ENCODE data around the gene DDX60. TPM values are rescaled to one million over a fixed set of nuclear protein-coding genes. Genes with fewer than 3 reads are reported as not detected.

Gene DDX60
- total and polyA plus RNA-seq, 2 donors (not counting 3 experiments of a cell fraction or from before 2014, with no cell fraction given), result 3.8 to 9.3 TPM

GRCh38 chr4:168269896-168270295, 48.7 kb downstream of the DDX60 start:
- dilution Hi-C loops (cut with MboI; ENCODE audit: extremely low pct_ligation_motif_present, low sequenced_read_pairs) (no loop called here), intact Hi-C loops (cut with micrococcal nuclease) (no loop called here)
- peak; percentile 2 for DNase-seq (ENCODE audit: low read depth, low spot score)
- no peak for TF ChIP-seq JUN (IDR thresholded peaks at IDR 0.05; ENCODE audit: borderline replicate concordance, insufficient read depth, insufficient read length, low read depth)
- no peak for TF ChIP-seq GATA2 (IDR thresholded peaks at IDR 0.05; ENCODE audit: insufficient read depth, insufficient read length, low read depth, low read length)
- TF ChIP-seq MYC (IDR thresholded peaks at IDR 0.05; ENCODE audit: low read depth, low read length), result no peak
- no peak for TF ChIP-seq POLR2AphosphoS5 (IDR thresholded peaks at IDR 0.05; ENCODE audit: insufficient read depth, low read depth, low read length)
- ChIA-PET POLR2A (no interaction called here), CTCF (no interaction called here)
- Histone ChIP-seq H3K4me3 (replicated peaks in 1 of 3; ENCODE audit: insufficient read depth in 1 of 3, low read depth in 1 of 3, low read length in 3 of 3) (no peak overlapping the region), H3K27ac (ENCODE audit: insufficient read depth, low read depth, low read length) (no peak overlapping the region), H3K9ac (replicated peaks; ENCODE audit: extremely low read depth, insufficient read depth, low read length) (no peak overlapping the region), H4K20me1 (replicated peaks; ENCODE audit: control insufficient read depth, extremely low read depth, insufficient read depth, low read length) (no peaks in the 10 kb centered on the region), H3K9me1 (replicated peaks; ENCODE audit: control insufficient read depth, extremely low read depth, insufficient read depth, low read length) (no peaks in the 10 kb centered on the region), H3K36me3 (ENCODE audit: control insufficient read depth in 2 of 2, extremely low read depth in 1 of 2, insufficient read depth in 2 of 2, low read length in 2 of 2) (no peaks in the 10 kb centered on the region), H3K79me2 (ENCODE audit: control insufficient read depth, insufficient read depth, low read length) (no peaks in the 10 kb centered on the region), H3K9me3 (replicated peaks; ENCODE audit: control insufficient read depth, insufficient read depth, low read length) (no peaks in the 10 kb centered on the region), H2AFZ (ENCODE audit: low read depth, low read length) (no peak overlapping the region), H3K27me3 (ENCODE audit: control insufficient read depth in 2 of 2, insufficient read depth in 2 of 2, low read length in 2 of 2) (no peaks in the 10 kb centered on the region), H3K4me2 (ENCODE audit: insufficient read depth, low read length) (no peak overlapping the region), H3K4me1 (ENCODE audit: control insufficient read depth, extremely low read depth, insufficient read depth, low read length) (no peaks in the 10 kb centered on the region)
- no peak for FAIRE-seq
- no TSS peak for BruUV-seq (replicated peaks)

GRCh38 chr4:168265327-168265726, 53.2 kb downstream of the DDX60 start:
- FAIRE-seq (no peak), DNase-seq (ENCODE audit: low read depth, low spot score) (no peak)
- no peaks in the 10 kb centered on the region for H3K27me3 ChIP-seq (ENCODE audit: control insufficient read depth in 2 of 2, insufficient read depth in 2 of 2, low read length in 2 of 2)
- ChIA-PET CTCF (interaction anchor here (0.9 kb wide), 1 partner anchor 9 kb away, joined by 3 read pairs; no protein-coding TSS in a partner anchor), POLR2A (no interaction called here)
- dilution Hi-C loops (cut with MboI; ENCODE audit: extremely low pct_ligation_motif_present, low sequenced_read_pairs) (no loop called here), intact Hi-C loops (cut with micrococcal nuclease) (no loop called here)
- H3K4me3 ChIP-seq (replicated peaks in 1 of 3; ENCODE audit: insufficient read depth in 1 of 3, low read depth in 1 of 3, low read length in 3 of 3), result no peak overlapping the region
- no peak overlapping the region for H3K27ac ChIP-seq (ENCODE audit: insufficient read depth, low read depth, low read length)
- H3K4me1 ChIP-seq (ENCODE audit: control insufficient read depth, extremely low read depth, insufficient read depth, low read length), result no peaks in the 10 kb centered on the region
- no peak overlapping the region for H3K9ac ChIP-seq (replicated peaks; ENCODE audit: extremely low read depth, insufficient read depth, low read length)
- no peaks in the 10 kb centered on the region for H3K9me3 ChIP-seq (replicated peaks; ENCODE audit: control insufficient read depth, insufficient read depth, low read length)
- H3K36me3 ChIP-seq (ENCODE audit: control insufficient read depth in 2 of 2, extremely low read depth in 1 of 2, insufficient read depth in 2 of 2, low read length in 2 of 2), result peaks cover 0 to 2% of the 10 kb centered on the region in 2 experiments
- H3K4me2 ChIP-seq (ENCODE audit: insufficient read depth, low read length), result no peak overlapping the region
- H2AFZ ChIP-seq (ENCODE audit: low read depth, low read length), result no peak overlapping the region
- H3K79me2 ChIP-seq (ENCODE audit: control insufficient read depth, insufficient read depth, low read length), result no peaks in the 10 kb centered on the region
- no peaks in the 10 kb centered on the region for H4K20me1 ChIP-seq (replicated peaks; ENCODE audit: control insufficient read depth, extremely low read depth, insufficient read depth, low read length)
- no peak for TF ChIP-seq POLR2AphosphoS5 (IDR thresholded peaks at IDR 0.05; ENCODE audit: insufficient read depth, low read depth, low read length)
- TF ChIP-seq MAX (IDR thresholded peaks at IDR 0.05; ENCODE audit: insufficient read depth, insufficient read length), result no peak
- TF ChIP-seq MYC (IDR thresholded peaks at IDR 0.05; ENCODE audit: low read depth, low read length), result no peak
- no peak for TF ChIP-seq JUN (IDR thresholded peaks at IDR 0.05; ENCODE audit: borderline replicate concordance, insufficient read depth, insufficient read length, low read depth)
- TF ChIP-seq GATA2 (IDR thresholded peaks at IDR 0.05; ENCODE audit: insufficient read depth, insufficient read length, low read depth, low read length), result no peak
- no peak for TF ChIP-seq POLR2A (IDR thresholded peaks at IDR 0.05; ENCODE audit: low read depth, low read length)
- no peak for TF ChIP-seq EZH2 (IDR thresholded peaks at IDR 0.05; ENCODE audit: borderline replicate concordance, low read depth, low read length, severe bottlenecking)
- no TSS peak for BruUV-seq (replicated peaks)
- no peaks in the 10 kb centered on the region for H3K9me1 ChIP-seq (replicated peaks; ENCODE audit: control insufficient read depth, extremely low read depth, insufficient read depth, low read length)

Data from endothelial cell of umbilical vein (primary cell).